GM21360 (cell line): ENCODE data around the gene GSTA2.
"Not testable (repeated sequence)": the region's sequence is repeated elsewhere in the genome, so short reads cannot be mapped to it uniquely, and the experiment has no call there.

Source experiments
- ATAC-seq: cut with Tn5 transposase; IDR thresholded peaks from one replicate; pipeline ENCODE4 v1.9.1; 2021; ENCODE audit warnings: mild to moderate bottlenecking, moderate library complexity; ENCODE audit not compliant: unreplicated experiment

GSTA2 gene

GRCh38 chr6:52726193-52726542 lies 37.1 kb downstream of the GSTA2 start:
- ATAC-seq, result no peak

GRCh38 chr6:52725535-52726192 lies 37.6 kb downstream of the GSTA2 start:
- no peak for ATAC-seq

GRCh38 chr6:52725143-52725534 lies 38.1 kb downstream of the GSTA2 start:
- no peak for ATAC-seq

GRCh38 chr6:52724406-52725121 lies 38.7 kb downstream of the GSTA2 start:
- peak; percentile 100 for ATAC-seq

- ATAC-seq, result no peak
Measured at GRCh38 chr6:52724042-52724405, 39.3 kb downstream of the GSTA2 start.

- no peak for ATAC-seq
Measured at GRCh38 chr6:52720321-52720720, 43.0 kb downstream of the GSTA2 start.

GRCh38 chr6:52718550-52718949 lies 44.7 kb downstream of the GSTA2 start:
- ATAC-seq, result no peak

- not testable (repeated sequence) for ATAC-seq
Measured at GRCh38 chr6:52714761-52715160, 48.5 kb downstream of the GSTA2 start.

- ATAC-seq, result no peak
Measured at GRCh38 chr6:52712136-52712535, 51.1 kb downstream of the GSTA2 start.

- no peak for ATAC-seq
Measured at GRCh38 chr6:52707963-52708680, 55.2 kb downstream of the GSTA2 start.

GRCh38 chr6:52706001-52706400 lies 57.3 kb downstream of the GSTA2 start:
- ATAC-seq, result no peak

- ATAC-seq, result not testable (repeated sequence)
Measured at GRCh38 chr6:52704781-52705502, 58.3 kb downstream of the GSTA2 start.

- no peak for ATAC-seq
Measured at GRCh38 chr6:52704060-52704459, 59.2 kb downstream of the GSTA2 start.
